Iris pigment epithelial cell (primary cell): ENCODE results near the gene SLC37A2.
"Not testable (repeated sequence)": the region's sequence is repeated elsewhere in the genome, so short reads cannot be mapped to it uniquely, and the experiment has no call there.

Experiments
- DNase-seq: peaks from one replicate; pipeline ENCODE4 v3.0.0-alpha.2; 2011; ENCODE audit warnings: low read depth

SLC37A2 gene

GRCh38 chr11:125084057-125084416, 20.9 kb downstream of the SLC37A2 start:
- DNase-seq: no peak

- DNase-seq: no peak
Measured at GRCh38 chr11:125084761-125085231, 21.7 kb downstream of the SLC37A2 start.

- no peak for DNase-seq
Measured at GRCh38 chr11:125085301-125086081, 22.4 kb downstream of the SLC37A2 start.

- DNase-seq: no peak
Measured at GRCh38 chr11:125086633-125087296, 23.7 kb downstream of the SLC37A2 start.

- DNase-seq: no peak
Measured at GRCh38 chr11:125088123-125088522, 25.0 kb downstream of the SLC37A2 start.

- no peak for DNase-seq
Measured at GRCh38 chr11:125088576-125089455, 25.7 kb downstream of the SLC37A2 start.

- DNase-seq: not testable (repeated sequence)
Measured at GRCh38 chr11:125089481-125089880, 26.4 kb downstream of the SLC37A2 start.

GRCh38 chr11:125090151-125090550, 27.0 kb downstream of the SLC37A2 start:
- not testable (repeated sequence) for DNase-seq

GRCh38 chr11:125090816-125091215, 27.7 kb downstream of the SLC37A2 start:
- DNase-seq: no peak

- DNase-seq: peak; percentile 76
Measured at GRCh38 chr11:125091247-125091876, 28.3 kb downstream of the SLC37A2 start.

GRCh38 chr11:125091877-125092664, 29.0 kb downstream of the SLC37A2 start:
- no peak for DNase-seq

GRCh38 chr11:125092669-125093068, 29.6 kb downstream of the SLC37A2 start:
- DNase-seq: no peak

- DNase-seq: no peak
Measured at GRCh38 chr11:125093502-125093901, 30.4 kb downstream of the SLC37A2 start.

GRCh38 chr11:125094731-125095130, 31.6 kb downstream of the SLC37A2 start:
- DNase-seq: no peak

GRCh38 chr11:125100136-125100535, 37.0 kb downstream of the SLC37A2 start:
- no peak for DNase-seq

GRCh38 chr11:125101596-125101995, 38.5 kb downstream of the SLC37A2 start:
- no peak for DNase-seq

GRCh38 chr11:125102025-125102424, 38.9 kb downstream of the SLC37A2 start:
- no peak for DNase-seq

GRCh38 chr11:125102510-125102909, 39.4 kb downstream of the SLC37A2 start:
- DNase-seq: peak; percentile 10

- DNase-seq: peak; percentile 14
Measured at GRCh38 chr11:125105926-125106325, 42.8 kb downstream of the SLC37A2 start.

- peak; percentile 1 for DNase-seq
Measured at GRCh38 chr11:125108469-125108868, 45.4 kb downstream of the SLC37A2 start.

- peak; percentile 14 for DNase-seq
Measured at GRCh38 chr11:125110506-125110905, 47.4 kb downstream of the SLC37A2 start.
